ENCODE data around the gene HS3ST3A1.

- TF ChIP-seq CREB1 (CRISPR knock-in tag; IDR thresholded peaks at IDR 0.05; ENCODE audit: low read depth) = no peak
- no peak for TF ChIP-seq CTCF (conservative IDR thresholded peaks at IDR 0.05; ENCODE audit: low read depth in 2 of 2)
- TF ChIP-seq JUNB (IDR thresholded peaks at IDR 0.05; ENCODE audit: unreplicated experiment) = no peak
- TF ChIP-seq POLR2AphosphoS5 (IDR thresholded peaks at IDR 0.05; ENCODE audit: low read depth) = no peak
- TF ChIP-seq EZH2phosphoT487 (IDR thresholded peaks at IDR 0.05; ENCODE audit: unreplicated experiment) = no peak
- TF ChIP-seq ZNF114 (CRISPR knock-in tag; IDR thresholded peaks at IDR 0.05) = no peak
- TF ChIP-seq EZH2 (IDR thresholded peaks at IDR 0.05; ENCODE audit: low read depth, unreplicated experiment) = no peak
- no peak for TF ChIP-seq STAT1 (IDR thresholded peaks at IDR 0.05; ENCODE audit: unreplicated experiment)
- TF ChIP-seq ETS1 (IDR thresholded peaks at IDR 0.05) = no peak
- no peak for TF ChIP-seq REST (IDR thresholded peaks at IDR 0.05; ENCODE audit: unreplicated experiment)
- TF ChIP-seq NANOG (IDR thresholded peaks at IDR 0.05; ENCODE audit: borderline replicate concordance) = no peak
- no peak for TF ChIP-seq ZNF331 (CRISPR knock-in tag; IDR thresholded peaks at IDR 0.05; ENCODE audit: low read depth)
- TF ChIP-seq ZNF462 (CRISPR knock-in tag; IDR thresholded peaks at IDR 0.05) = no peak
These were observed 63.7 kb downstream of the HS3ST3A1 start for GRCh38 chr17:13537871-13538643.
